Upper lobe of left lung (tissue), 4 donors: Measurements from ENCODE around the gene ARAP2.

Experiments used
- CTCF ChIP-seq, 6 experiments: fragments of 450-650 bp in 4 of 6; fragments of 200-600 bp in 2 of 6; sonication (generic) in 2 of 6; IDR thresholded peaks; one replicate each; pipeline ENCODE4 v1.5.1; 2016 to 2019; ENCODE audit warnings: antibody characterized with exemption in 6 of 6
- EP300 ChIP-seq, 4 donors: sonication (generic); formaldehyde crosslinking; IDR thresholded peaks; one replicate each; pipeline ENCODE4 v1.5.1; 2017; ENCODE audit warnings: antibody characterized with exemption in 4 of 4, control low read depth in 2 of 4
- POLR2A ChIP-seq, 4 donors: fragments of 450-650 bp; IDR thresholded peaks; one replicate each; pipeline ENCODE4 v1.5.1; 2016 to 2017; ENCODE audit warnings: antibody characterized with exemption in 4 of 4, mild to moderate bottlenecking in 2 of 4
- POLR2AphosphoS5 ChIP-seq, 2 donors: sonication (generic); formaldehyde crosslinking; IDR thresholded peaks; one replicate each; pipeline ENCODE4 v1.5.1; 2017; ENCODE audit warnings: antibody characterized with exemption in 2 of 2

GRCh38 chr4:36051634-36052033 is 192.7 kb downstream of the ARAP2 start:
- no peak for TF ChIP-seq EP300 (IDR thresholded peaks at IDR 0.05)
- TF ChIP-seq CTCF (IDR thresholded peaks at IDR 0.05), result no peak
- no peak for TF ChIP-seq POLR2A (IDR thresholded peaks at IDR 0.05)
- no peak for TF ChIP-seq POLR2AphosphoS5 (IDR thresholded peaks at IDR 0.05)
